OCI-LY1 (cell line): ENCODE measurements around the gene EVI5L.
A peak's percentile ranks its signal among the peaks of the same experiment; 100 is the strongest.

ENCODE experiments used
- EZH2 ChIP-seq: fragments of 200-600 bp; sonication (generic), shearing (Covaris generic); IDR thresholded peaks from 2 replicates; pipeline ENCODE4 v1.8.0; 2017; ENCODE audit warnings: borderline replicate concordance, mixed run types, mild to moderate bottlenecking, antibody characterized with exemption, low read length, moderate library complexity, mixed read lengths
- TF ChIP-seq, protein P1 (sequence below): fragments of 200-600 bp; sonication (generic), shearing (Covaris generic); IDR thresholded peaks from 2 replicates; pipeline ENCODE4 v1.5.1; 2017; ENCODE audit warnings: mild to moderate bottlenecking, antibody characterized with exemption, low read length, moderate library complexity, mixed read lengths

- TF ChIP-seq, protein P1, sequence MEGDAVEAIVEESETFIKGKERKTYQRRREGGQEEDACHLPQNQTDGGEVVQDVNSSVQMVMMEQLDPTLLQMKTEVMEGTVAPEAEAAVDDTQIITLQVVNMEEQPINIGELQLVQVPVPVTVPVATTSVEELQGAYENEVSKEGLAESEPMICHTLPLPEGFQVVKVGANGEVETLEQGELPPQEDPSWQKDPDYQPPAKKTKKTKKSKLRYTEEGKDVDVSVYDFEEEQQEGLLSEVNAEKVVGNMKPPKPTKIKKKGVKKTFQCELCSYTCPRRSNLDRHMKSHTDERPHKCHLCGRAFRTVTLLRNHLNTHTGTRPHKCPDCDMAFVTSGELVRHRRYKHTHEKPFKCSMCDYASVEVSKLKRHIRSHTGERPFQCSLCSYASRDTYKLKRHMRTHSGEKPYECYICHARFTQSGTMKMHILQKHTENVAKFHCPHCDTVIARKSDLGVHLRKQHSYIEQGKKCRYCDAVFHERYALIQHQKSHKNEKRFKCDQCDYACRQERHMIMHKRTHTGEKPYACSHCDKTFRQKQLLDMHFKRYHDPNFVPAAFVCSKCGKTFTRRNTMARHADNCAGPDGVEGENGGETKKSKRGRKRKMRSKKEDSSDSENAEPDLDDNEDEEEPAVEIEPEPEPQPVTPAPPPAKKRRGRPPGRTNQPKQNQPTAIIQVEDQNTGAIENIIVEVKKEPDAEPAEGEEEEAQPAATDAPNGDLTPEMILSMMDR, result peak; percentile 66
- TF ChIP-seq EZH2, result no peak
Measured at GRCh38 chr19:7799640-7800355, 30.2 kb upstream of the EVI5L start.
